GM21528 (cell line): ENCODE data around the gene IFNA1.
"Not testable (repeated sequence)": the region's sequence is repeated elsewhere in the genome, so short reads cannot be mapped to it uniquely, and the experiment has no call there.

ENCODE experiments used
- ATAC-seq: cut with Tn5 transposase; IDR thresholded peaks from one replicate; pipeline ENCODE4 v1.9.1; 2021; ENCODE audit warnings: mild to moderate bottlenecking, moderate library complexity; ENCODE audit not compliant: unreplicated experiment, low FRiP score

Gene IFNA1

GRCh38 chr9:21440139-21440538 is at the start of gene IFNA1:
Gene IFNA1, plus strand, starts transcription at chr9:21440439. Its CDS starts 69 bp downstream, at chr9:21440508.
- no peak for ATAC-seq

DNA sequence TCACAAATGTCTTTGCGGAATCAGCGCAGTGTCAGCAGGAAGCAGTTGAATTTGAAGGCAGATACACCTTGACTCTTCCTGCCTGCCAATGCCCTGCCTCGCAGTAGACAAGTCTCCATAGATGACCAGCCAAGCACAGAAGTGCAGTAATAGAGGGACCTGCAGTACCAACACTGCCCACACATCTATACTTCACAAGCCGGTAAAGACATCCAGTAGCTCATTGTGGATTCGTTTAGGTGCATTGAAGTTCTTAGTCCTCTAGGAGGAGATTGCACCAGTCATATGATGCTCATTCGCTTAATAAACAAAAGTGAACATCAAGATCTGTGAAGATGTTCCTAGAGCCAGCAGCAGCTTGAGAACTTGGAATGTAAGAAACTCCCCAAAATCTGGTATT is 48.0 kb upstream of the IFNA1 start:
- ATAC-seq = peak; percentile 86

DNA sequence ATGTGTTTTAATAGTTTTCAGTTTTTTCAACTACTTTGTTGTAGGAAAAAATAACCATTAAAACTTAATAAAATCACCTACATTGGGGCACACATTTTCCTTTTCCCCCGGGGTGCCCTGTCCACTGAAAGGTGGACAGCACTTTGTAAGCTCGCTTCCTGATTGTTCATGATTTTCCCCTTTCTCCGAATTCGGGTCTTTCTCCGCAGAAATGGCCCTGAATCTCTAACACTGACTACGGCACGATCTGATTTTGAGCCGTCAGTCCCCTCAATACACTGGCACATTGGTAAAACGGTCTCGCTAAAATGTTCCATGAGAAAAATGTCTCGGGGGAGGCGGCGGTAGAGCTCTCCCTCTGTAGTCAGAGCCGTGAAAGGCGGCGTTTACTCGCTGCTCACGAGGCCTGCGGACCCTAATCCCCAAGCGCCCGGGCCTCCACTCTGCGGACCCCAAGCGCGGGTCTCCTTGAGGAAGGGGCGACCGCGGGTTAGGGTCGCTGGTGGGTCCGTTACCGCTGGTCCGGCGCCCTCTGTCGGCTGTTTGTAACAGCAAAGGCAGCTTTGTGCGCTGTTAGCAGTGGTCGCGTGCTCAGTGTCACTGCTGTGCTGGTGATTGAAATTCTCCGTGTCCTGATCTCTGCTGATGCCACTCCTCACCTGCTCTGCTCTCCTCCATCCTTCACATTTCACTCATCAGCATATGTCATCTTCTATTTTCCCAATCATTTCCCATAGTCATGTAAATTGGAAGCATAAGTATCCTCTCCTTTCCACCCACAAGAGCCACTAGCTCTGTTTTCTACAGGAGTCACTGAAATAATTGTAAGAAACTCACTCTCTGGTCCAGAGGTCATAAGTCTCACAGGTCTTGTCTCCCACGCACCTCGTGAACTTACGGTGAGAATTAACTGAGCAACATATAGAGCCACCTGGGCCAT is 44.2 kb upstream of the IFNA1 start:
- ATAC-seq = peak; percentile 71

- no peak for ATAC-seq
Measured at GRCh38 chr9:21398955-21399489, 41.2 kb upstream of the IFNA1 start.

- ATAC-seq = no peak
Measured at GRCh38 chr9:21399956-21400355, 40.3 kb upstream of the IFNA1 start.

DNA sequence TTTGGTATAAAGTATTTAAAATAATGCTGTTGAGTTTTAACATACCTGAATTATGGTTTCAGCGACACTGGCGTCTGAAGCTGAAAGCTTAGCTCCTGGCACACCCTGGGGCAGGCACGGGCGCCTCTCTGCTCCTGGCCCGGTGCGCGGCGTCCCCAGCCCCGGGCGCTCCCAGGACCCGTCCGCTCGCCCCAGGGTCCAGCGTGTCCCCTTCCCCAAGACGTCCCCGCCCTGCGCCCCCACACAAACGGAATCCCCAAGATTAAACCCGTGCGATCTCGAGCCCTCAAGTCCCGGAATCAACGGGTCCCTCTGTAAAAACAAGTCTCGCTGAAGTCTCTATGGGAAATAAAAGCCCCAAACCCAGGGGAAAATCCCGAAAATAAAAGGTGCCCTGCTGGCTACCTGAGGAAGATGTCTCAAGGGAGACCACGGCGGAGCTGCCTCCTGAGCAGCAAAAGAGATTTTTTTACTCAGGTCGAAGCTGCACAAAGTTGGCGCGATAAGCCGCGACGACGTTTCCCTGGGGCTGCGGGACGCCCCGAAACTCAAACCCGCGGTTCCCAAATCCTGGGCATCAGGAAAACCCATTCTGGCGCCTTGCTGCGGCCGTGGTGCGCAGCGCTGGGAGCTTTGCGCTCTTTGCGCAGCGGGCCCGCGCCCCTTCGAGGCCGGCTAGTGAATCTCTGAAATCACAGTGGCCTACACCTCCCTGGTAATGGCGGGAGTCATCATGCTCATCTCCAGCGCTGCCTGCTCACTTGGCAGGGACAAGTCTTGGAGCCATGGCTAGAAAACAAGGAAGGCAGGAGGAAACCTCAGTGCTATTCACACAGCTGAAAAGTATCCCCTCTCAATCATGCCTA is 37.6 kb upstream of the IFNA1 start:
- peak; percentile 47 for ATAC-seq

GRCh38 chr9:21404146-21404545 is 36.1 kb upstream of the IFNA1 start:
- ATAC-seq = no peak

DNA sequence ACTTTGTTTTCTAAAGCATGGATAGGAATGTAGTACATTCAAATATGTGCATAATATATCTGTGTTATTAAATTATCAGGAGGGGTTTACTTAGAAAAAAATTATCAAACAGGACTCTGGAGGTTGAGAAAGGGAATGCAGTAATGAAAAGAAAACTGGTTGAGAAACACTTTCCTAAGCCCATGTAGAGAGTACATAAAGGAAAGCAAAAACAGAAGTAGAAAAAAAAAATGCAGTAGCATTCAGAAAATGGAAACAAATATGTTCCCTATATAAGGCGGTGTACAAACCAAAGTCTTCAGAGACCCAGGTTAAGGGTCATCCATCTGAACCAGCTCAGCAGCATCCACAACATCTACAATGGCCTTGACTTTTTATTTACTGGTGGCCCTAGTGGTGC is 31.4 kb upstream of the IFNA1 start, which contains the start of gene IFNA8:
Gene IFNA8 (plus strand): TSS at position 301 of the 400 bp plus-strand sequence. CDS start 60 bp downstream, at position 361.
- ATAC-seq = no peak

GRCh38 chr9:21412107-21412506 is 28.1 kb upstream of the IFNA1 start:
- ATAC-seq = no peak

DNA sequence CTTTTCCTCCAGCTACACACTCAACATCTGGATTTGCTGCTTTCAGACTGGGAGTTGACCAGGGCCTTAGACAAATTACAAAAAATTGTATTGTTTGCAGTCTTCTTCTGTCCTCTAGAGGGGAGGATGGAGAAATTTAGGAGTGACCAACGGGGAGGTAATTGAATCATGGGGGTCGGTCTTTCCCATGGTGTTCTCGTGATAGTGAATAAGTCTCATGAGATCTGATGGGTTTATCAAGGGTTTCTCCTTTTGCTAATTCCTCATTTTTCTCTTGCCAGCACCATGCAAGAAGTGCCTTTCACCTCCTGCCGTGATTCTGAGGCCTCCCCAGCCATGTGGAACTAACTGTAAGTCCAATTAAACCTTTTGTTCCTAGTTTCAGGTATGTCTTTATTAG is 27.1 kb upstream of the IFNA1 start:
- no peak for ATAC-seq

DNA sequence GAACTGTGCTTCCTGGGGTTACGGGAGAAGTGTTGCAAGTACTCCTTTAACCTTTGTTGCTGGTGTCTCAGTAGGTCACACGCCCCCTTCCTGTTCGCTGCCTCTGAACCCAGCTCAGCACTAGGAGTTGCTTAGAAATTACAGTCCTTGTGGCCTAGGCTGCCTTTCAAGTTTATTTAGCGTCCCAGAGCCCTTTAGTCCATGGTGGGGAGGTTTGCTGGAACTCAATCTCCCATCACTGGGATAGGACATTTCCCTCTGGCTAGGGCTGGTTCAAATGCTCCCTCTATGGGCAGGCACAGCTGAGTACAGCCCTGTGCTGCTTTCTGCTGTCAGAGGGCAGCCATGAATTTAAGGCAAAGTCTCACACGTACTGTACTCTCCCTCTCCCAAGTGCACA is 26.6 kb upstream of the IFNA1 start:
- ATAC-seq = no peak

DNA sequence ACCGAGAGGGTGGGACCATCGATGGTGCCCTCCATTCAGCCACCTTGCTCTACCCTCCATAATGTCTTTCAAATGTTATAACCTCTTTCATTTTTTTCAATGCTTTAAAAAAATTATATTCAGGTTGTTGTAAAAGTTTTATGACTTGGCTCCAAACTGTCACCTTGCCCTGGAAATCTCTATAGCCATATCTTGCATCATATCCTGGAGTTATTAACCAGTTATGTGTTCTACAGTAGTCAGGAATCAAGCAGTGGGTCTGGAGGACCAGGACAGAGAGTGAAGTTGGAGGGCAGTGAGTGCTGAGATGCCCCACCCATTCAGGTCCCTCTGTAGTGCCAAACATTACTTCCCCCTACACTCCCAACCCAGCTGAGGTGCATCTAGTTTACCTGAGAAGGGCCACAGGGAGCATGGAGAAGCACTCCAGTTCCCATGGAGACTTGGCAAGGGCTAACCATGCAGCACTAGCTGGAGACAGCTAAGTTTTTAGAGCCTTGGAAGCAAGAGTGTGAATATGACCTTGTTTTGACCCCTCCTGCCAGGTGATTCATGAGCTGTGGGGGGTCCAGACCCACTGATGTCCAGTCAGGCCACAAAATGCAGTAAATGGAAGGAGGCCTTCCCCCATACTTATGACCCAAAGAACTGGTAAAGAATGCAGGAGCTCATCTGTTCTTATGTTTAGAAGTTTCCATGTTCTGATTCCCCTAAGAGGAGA is 25.9 kb upstream of the IFNA1 start:
- ATAC-seq = no peak

DNA sequence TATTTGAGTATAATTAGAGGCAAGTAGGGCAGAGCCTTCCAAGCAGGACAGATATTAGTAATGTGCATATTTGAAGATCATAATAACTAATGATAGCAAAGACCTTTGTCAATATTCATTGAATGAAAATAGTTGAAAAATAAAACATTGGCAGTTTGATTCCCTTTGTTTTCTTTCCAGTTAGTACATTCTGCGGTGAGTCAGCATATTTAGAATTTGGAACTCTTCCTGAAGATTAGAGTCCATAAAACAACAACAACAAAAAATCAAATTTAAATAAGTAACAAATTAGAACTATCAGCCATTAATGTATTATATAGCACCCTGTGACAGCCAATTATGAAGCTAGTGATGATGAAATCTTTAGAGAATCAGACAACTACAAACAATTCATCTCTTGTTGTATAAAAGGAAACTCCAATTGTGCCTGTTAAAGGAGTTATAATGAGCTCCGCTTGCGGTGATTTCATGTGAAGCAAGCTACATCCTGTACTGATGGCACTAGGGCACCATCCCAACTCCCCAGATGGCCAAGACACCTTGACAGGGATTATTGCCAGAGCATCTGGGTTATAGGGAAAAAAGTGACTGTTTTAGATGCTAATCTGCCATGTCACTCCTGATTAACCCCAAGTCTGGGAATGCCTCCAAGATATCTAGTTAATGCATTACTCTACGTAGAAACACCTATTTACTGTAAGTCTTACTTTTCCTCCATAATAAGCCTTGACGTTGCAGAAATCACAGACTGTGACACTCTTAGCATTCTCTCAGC is 24.6 kb upstream of the IFNA1 start:
- ATAC-seq = no peak

DNA sequence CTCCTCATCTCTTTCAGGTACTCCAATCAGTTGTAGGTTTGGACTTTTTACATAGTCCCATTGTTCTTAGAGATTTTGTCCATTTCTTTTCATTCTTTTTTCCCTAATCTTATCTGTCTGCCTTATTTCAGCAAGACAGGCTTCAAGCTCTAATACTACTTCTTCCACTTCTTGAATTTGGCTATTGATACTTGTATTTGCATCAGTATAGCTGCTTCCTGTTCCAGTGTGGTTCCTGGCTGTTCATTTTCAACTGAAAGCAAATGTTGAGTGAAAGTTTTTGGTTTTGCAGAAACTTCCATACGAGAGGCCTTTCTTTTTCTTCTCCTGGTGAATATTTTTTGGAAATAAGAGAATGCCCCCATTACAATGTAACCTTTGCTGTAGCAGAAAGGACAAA is 12.0 kb upstream of the IFNA1 start:
- ATAC-seq = no peak

DNA sequence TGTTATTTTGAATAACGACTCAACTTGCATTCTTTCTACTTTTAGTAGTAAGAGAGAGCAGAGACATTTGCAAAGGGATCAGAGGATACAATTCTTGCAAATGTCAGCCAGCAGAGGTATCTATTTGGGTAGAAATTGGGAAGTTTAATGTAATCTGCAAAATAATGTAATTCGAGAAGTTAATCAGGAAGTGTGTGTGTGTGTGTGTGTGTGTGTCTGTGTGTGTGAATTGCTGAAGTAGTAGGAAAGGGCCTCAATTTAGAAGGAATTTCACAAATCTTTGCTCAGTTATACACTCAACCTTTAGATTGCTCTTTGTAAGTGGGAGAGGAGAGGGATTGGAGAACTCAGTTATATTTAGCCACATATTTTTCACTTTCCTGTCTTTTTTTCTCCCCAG is 11.0 kb upstream of the IFNA1 start:
- ATAC-seq = no peak

- ATAC-seq = no peak
Measured at GRCh38 chr9:21432672-21433425, 7.4 kb upstream of the IFNA1 start.

- ATAC-seq = no peak
Measured at GRCh38 chr9:21434202-21435014, 5.8 kb upstream of the IFNA1 start.

DNA sequence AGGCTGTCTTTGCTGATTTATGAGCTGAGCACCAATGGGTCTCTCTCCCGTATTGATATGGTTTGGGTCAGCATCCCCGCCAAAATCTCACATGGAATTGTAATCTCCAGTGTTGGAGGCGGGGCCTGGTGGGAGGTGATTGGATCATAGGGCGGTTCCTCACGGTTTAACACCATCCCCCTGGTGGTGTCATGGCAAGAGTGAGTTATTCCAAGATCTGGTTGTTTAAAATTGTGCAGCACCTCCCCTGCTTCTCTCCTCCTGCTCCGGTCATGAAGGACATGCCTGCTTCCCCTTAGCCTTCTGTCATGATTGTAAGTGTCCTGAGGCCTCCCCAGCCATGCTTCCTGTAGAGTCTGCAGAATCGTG is 5.2 kb upstream of the IFNA1 start:
- ATAC-seq = not testable (repeated sequence)
